Keratinocyte (primary cell): ENCODE results near the gene SPEF1. TPM values are rescaled to one million over a fixed set of nuclear protein-coding genes. Genes with fewer than 3 reads are reported as not detected.

Source experiments
- DNase-seq: peaks from one replicate; pipeline ENCODE4 v3.0.0-alpha.2; 2011; ENCODE audit warnings: low read depth, missing footprints, low spot score
- FAIRE-seq: peaks from 2 replicates; lab custom pipeline; 2011; peaks lifted over from hg19 to GRCh38; lab: Jason Lieb, UNC
- H2AFZ ChIP-seq: 2 replicates; pipeline ENCODE4 v1.6.0; 2012; ENCODE audit warnings: low read length, control low read depth, inconsistent platforms; ENCODE audit not compliant: control insufficient read depth
- H3K27ac ChIP-seq: 2 replicates; pipeline ENCODE4 v1.5.1; 2011; ENCODE audit warnings: low read length; ENCODE audit not compliant: control insufficient read depth, insufficient read depth
- H3K27me3 ChIP-seq: 3 replicates; pipeline ENCODE4 v1.6.0; 2011; ENCODE audit warnings: low read length; ENCODE audit not compliant: control insufficient read depth, insufficient read depth; ENCODE audit errors: extremely low read depth
- H3K36me3 ChIP-seq, 2 experiments: 2 replicates in 1 of 2; 3 replicates in 1 of 2; pipeline ENCODE4 v1.5.1; 2011; ENCODE audit warnings: low read length in 2 of 2, mild to moderate bottlenecking in 1 of 2; ENCODE audit not compliant: control insufficient read depth in 2 of 2, insufficient read depth in 2 of 2; ENCODE audit errors: extremely low read depth in 1 of 2
- H3K4me1 ChIP-seq: 3 replicates; pipeline ENCODE4 v1.5.1; 2011; ENCODE audit warnings: low read length; ENCODE audit not compliant: control insufficient read depth, insufficient read depth; ENCODE audit errors: extremely low read depth
- H3K4me2 ChIP-seq: 3 replicates; pipeline ENCODE4 v1.6.0; 2011; ENCODE audit warnings: low read depth, low read length; ENCODE audit not compliant: control insufficient read depth, insufficient read depth; ENCODE audit errors: extremely low read depth
- H3K4me3 ChIP-seq, 3 experiments: fragments of 200-600 bp in 1 of 3; sonication (generic) in 1 of 3; 2 replicates in 2 of 3; 3 replicates in 1 of 3; pipeline ENCODE4 v1.5.1; 2011 to 2016; ENCODE audit warnings: low read length in 3 of 3, mild to moderate bottlenecking in 3 of 3, control low read depth in 2 of 3, inconsistent platforms in 1 of 3, low read depth in 1 of 3, mixed read lengths in 1 of 3, mixed run types in 1 of 3, moderate library complexity in 1 of 3; ENCODE audit not compliant: control insufficient read depth in 2 of 3, insufficient read depth in 2 of 3; ENCODE audit errors: extremely low read depth in 1 of 3
- H3K79me2 ChIP-seq: 2 replicates; pipeline ENCODE4 v1.6.0; 2012; ENCODE audit warnings: low read length; ENCODE audit not compliant: control insufficient read depth, insufficient read depth
- H3K9ac ChIP-seq: 3 replicates; pipeline ENCODE4 v1.6.0; 2011; ENCODE audit warnings: low read length; ENCODE audit not compliant: control insufficient read depth, insufficient read depth; ENCODE audit errors: extremely low read depth
- H3K9me1 ChIP-seq: 3 replicates; pipeline ENCODE4 v1.6.0; 2011; ENCODE audit warnings: low read length; ENCODE audit not compliant: control insufficient read depth, insufficient read depth; ENCODE audit errors: extremely low read depth
- H3K9me3 ChIP-seq: 2 replicates; pipeline ENCODE4 v1.5.1; 2012; ENCODE audit warnings: low read depth, low read length; ENCODE audit not compliant: control insufficient read depth
- H4K20me1 ChIP-seq: 3 replicates; pipeline ENCODE4 v1.6.0; 2011; ENCODE audit warnings: low read length; ENCODE audit not compliant: control insufficient read depth, insufficient read depth; ENCODE audit errors: extremely low read depth
- EZH2 ChIP-seq: IDR thresholded peaks from one replicate; pipeline ENCODE4 v1.6.1; 2012; ENCODE audit warnings: inconsistent platforms, mild to moderate bottlenecking, low read length, moderate library complexity
- dilution Hi-C: fragments of 300-500 bp; cut with MboI; formaldehyde crosslinking; loops from one replicate; pipeline ENCODE4 v1.7.0; 2020; ENCODE audit warnings: low sequenced_read_pairs; ENCODE audit not compliant: extremely low pct_ligation_motif_present
- polyA plus RNA-seq, 5 experiments: library from polyadenylated mRNA; depleted of rRNA in 3 of 5; stranded (reverse) in 3 of 5; stranded (forward) in 1 of 5; unstranded in 1 of 5; fragments of >200 nt; gene quantifications; 1 replicate in 1 of 5; 2 replicates in 3 of 5; 3 replicates in 1 of 5; pipeline versions ENCODE4 v1.2.1 to v1.2.3, GENCODE V29; 2011 to 2012; ENCODE audit warnings: missing spikeins in 2 of 5, low read depth in 1 of 5, low replicate concordance in 1 of 5
- TF ChIP-seq, protein P1 (sequence below), 3 experiments: IDR thresholded peaks in 1 of 3; conservative IDR thresholded peaks in 1 of 3; optimal IDR thresholded peaks in 1 of 3; 2 replicates in 2 of 3; 3 replicates in 1 of 3; pipeline versions ENCODE3 to v1.5.1; 2011; ENCODE audit warnings: low read length in 3 of 3, mild to moderate bottlenecking in 3 of 3, moderate library complexity in 2 of 3, control low read depth in 1 of 3, inconsistent platforms in 1 of 3; ENCODE audit not compliant: insufficient read depth in 2 of 3; ENCODE audit errors: extremely low read depth in 1 of 3

Gene SPEF1
- polyA plus RNA-seq, 1 donor (not counting 4 experiments of a cell fraction or from before 2014, with no cell fraction given): 0.07 TPM

DNA sequence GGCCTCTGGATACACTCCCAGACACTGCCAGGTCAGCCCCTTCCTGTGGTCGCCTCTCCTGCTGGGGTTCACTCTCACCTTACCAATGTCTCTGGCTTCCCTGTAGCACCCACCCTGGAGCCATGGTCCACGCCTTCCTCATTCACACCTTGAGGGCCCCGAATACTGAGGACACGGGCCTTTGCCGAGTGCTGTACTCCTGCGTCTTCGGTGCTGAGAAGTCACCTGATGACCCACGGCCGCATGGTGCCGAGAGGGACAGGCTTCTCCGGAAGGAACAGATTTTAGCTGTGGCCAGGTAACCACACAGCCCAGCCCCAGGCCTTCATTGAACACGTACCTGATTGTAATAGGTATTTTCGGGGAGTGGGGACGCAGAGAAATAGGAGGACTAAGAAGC is 40.7 kb upstream of the SPEF1 start:
- TF ChIP-seq EZH2: no peak
- TF ChIP-seq, protein P1, sequence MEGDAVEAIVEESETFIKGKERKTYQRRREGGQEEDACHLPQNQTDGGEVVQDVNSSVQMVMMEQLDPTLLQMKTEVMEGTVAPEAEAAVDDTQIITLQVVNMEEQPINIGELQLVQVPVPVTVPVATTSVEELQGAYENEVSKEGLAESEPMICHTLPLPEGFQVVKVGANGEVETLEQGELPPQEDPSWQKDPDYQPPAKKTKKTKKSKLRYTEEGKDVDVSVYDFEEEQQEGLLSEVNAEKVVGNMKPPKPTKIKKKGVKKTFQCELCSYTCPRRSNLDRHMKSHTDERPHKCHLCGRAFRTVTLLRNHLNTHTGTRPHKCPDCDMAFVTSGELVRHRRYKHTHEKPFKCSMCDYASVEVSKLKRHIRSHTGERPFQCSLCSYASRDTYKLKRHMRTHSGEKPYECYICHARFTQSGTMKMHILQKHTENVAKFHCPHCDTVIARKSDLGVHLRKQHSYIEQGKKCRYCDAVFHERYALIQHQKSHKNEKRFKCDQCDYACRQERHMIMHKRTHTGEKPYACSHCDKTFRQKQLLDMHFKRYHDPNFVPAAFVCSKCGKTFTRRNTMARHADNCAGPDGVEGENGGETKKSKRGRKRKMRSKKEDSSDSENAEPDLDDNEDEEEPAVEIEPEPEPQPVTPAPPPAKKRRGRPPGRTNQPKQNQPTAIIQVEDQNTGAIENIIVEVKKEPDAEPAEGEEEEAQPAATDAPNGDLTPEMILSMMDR (optimal IDR thresholded peaks at IDR 0.05 in 1 of 3, IDR thresholded peaks at IDR 0.05 in 1 of 3, conservative IDR thresholded peaks at IDR 0.05 in 1 of 3; ENCODE audit: extremely low read depth in 1 of 3, insufficient read depth in 2 of 3, low read length in 3 of 3): no peak
- peaks cover 25% of the 10 kb centered on the region for H3K4me1 ChIP-seq
- H3K36me3 ChIP-seq: peaks cover 12 to 15% of the 10 kb centered on the region in 2 experiments
- H3K27ac ChIP-seq: no peak overlapping the region
- DNase-seq (no peak), FAIRE-seq (no peak)
- H3K9me1 ChIP-seq: no peaks in the 10 kb centered on the region
- H4K20me1 ChIP-seq: no peaks in the 10 kb centered on the region
- no peak overlapping the region for H3K9ac ChIP-seq
- no peaks in the 10 kb centered on the region for H3K27me3 ChIP-seq
- no peak overlapping the region for H2AFZ ChIP-seq
- H3K79me2 ChIP-seq: peaks cover 8% of the 10 kb centered on the region
- H3K4me3 ChIP-seq: no peak overlapping the region
- dilution Hi-C loops: no loop called here
- no peaks in the 10 kb centered on the region for H3K9me3 ChIP-seq
- no peak overlapping the region for H3K4me2 ChIP-seq

DNA sequence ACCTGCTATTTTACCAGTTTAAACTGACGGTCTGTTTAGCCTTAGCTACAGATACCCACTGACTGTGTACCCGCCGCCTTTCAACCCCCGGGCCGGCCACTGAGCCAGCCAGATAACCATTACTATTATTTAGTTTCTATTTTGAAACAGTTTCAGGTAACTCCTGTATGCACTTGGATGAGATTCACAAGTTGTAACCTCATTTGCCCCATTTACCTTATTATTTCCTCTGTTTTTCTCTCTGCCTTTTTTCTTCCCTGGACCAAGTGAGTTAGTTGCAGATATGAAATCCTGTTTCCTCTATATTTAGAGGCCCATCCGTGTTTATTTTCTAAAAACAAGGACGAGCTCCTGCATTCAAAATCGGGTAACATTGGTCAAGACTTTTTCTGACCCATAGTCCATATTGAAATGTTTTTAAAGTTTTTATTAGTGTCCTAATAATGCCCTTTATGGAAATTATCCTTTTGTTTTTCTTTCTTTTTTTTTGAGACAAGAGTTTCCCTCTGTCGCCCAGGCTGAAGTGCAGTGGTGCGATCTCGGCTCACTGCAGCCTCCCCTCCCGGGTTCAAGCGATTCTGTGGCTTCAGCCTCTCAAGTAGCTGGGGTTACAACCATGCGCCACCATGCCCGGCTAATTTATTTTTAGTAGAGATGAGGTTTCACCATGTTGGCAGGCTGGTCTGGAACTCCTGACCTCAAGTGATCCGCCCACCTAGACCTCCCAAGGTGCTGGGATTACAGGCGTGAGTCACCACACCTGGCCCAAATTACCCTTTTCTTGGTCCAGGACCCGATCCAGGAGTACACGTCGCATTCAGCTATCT is 39.9 kb upstream of the SPEF1 start:
- no peaks in the 10 kb centered on the region for H3K9me1 ChIP-seq
- H3K4me1 ChIP-seq: peaks cover 25% of the 10 kb centered on the region
- FAIRE-seq: no peak
- TF ChIP-seq, protein P1 (optimal IDR thresholded peaks at IDR 0.05 in 1 of 3, IDR thresholded peaks at IDR 0.05 in 1 of 3, conservative IDR thresholded peaks at IDR 0.05 in 1 of 3; ENCODE audit: extremely low read depth in 1 of 3, insufficient read depth in 2 of 3, low read length in 3 of 3): no peak
- TF ChIP-seq EZH2: no peak
- no peaks in the 10 kb centered on the region for H3K9me3 ChIP-seq
- H3K27ac ChIP-seq: peak overlapping the region; percentile 96
- no peak for DNase-seq
- H3K27me3 ChIP-seq: no peaks in the 10 kb centered on the region
- H3K4me3 ChIP-seq: peak overlapping the region; percentile 61 to 82 (median 82)
- H4K20me1 ChIP-seq: no peaks in the 10 kb centered on the region
- H3K36me3 ChIP-seq: peaks cover 12 to 15% of the 10 kb centered on the region in 2 experiments
- peak overlapping the region; percentile 95 for H3K4me2 ChIP-seq
- H3K9ac ChIP-seq: peak overlapping the region; percentile 93
- peak overlapping the region; percentile 39 for H2AFZ ChIP-seq
- H3K79me2 ChIP-seq: peaks cover 8% of the 10 kb centered on the region
- dilution Hi-C loops: no loop called here
